ENCODE measurements around the gene ZBTB7C.

Gene ZBTB7C

GRCh38 chr18:48034651-48035555 lies 374.3 kb downstream of the ZBTB7C start:
- DNase-seq (ENCODE audit: low read depth) = no peak

GRCh38 chr18:48033790-48034650 lies 375.2 kb downstream of the ZBTB7C start:
- DNase-seq (ENCODE audit: low read depth) = no peak

- DNase-seq (ENCODE audit: low read depth) = no peak
These were observed 376.1 kb downstream of the ZBTB7C start for GRCh38 chr18:48032876-48033789.

GRCh38 chr18:48031641-48032040 lies 377.5 kb downstream of the ZBTB7C start:
- no peak for DNase-seq (ENCODE audit: low read depth)

- DNase-seq (ENCODE audit: low read depth) = no peak
These were observed 378.3 kb downstream of the ZBTB7C start for GRCh38 chr18:48030616-48031480.

GRCh38 chr18:48029296-48029986 lies 379.7 kb downstream of the ZBTB7C start:
- no peak for DNase-seq (ENCODE audit: low read depth)

GRCh38 chr18:48028696-48029095 lies 380.5 kb downstream of the ZBTB7C start:
- no peak for DNase-seq (ENCODE audit: low read depth)

DNA sequence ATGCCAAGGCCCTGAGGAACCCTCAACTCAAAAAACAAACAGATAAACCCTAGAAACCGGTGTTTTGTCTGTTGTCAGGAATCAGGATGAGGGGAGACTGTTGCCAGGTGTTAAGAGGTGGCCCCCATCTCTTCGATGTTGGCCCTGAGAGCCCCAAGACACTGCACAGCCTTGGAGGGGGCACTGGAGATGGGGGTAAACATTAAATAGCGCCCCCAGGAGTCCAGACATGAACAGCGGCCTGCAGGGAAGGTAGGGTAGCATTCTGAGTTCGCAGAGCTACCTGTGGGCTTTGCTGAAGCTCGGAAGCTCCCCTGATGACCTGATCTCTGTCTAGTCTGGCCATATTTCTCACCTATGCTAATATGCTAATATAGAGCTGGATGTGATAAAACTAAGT lies 381.1 kb downstream of the ZBTB7C start:
- DNase-seq (ENCODE audit: low read depth) = no peak

DNA sequence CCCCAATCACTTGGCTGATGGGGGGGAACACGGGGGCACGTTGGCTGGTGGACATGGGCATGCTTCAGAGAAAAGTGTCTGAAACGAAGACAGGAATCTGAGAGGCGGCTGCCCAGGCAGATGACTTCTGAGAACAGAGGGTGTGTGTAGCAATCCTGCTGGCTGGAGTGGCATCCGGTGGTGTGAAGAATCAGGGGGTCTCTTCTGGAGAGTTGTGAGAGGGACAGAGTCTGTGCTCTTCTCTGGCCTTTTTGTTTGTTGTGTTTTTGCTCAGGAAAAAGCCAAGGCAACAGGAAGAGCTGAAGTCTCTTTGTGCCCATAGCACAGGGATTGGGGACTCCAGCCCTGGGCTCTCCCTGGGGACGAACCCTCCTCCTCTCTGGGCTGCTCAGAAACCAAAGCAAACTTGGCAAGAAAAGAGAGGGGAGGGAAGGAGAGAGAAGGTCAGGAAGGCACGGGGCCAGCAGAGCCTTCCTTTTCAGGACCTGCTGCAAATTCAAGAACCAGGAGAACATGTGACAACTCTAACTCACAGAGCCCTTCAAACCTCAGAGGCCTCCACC lies 381.7 kb downstream of the ZBTB7C start:
- no peak for DNase-seq (ENCODE audit: low read depth)

DNA sequence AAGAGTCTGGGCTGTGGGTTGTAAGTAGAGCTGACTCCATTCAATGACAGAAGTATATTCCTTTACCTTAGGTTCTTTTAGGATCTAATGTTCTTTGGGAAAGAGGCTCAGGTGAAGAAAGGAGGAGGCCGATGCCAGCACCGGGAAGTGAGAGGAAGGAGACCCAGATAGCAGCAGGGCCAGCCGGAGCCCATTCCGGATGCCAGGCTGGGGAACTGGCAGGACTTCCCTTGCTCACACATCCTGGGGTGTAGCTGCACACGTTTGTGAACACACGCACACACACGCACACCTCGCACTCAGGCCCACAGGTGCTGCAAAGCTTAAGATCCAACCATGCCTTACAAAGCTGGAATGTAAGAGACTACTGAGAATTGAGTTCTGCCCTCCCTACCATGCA lies 383.0 kb downstream of the ZBTB7C start:
- no peak for DNase-seq (ENCODE audit: low read depth)

DNA sequence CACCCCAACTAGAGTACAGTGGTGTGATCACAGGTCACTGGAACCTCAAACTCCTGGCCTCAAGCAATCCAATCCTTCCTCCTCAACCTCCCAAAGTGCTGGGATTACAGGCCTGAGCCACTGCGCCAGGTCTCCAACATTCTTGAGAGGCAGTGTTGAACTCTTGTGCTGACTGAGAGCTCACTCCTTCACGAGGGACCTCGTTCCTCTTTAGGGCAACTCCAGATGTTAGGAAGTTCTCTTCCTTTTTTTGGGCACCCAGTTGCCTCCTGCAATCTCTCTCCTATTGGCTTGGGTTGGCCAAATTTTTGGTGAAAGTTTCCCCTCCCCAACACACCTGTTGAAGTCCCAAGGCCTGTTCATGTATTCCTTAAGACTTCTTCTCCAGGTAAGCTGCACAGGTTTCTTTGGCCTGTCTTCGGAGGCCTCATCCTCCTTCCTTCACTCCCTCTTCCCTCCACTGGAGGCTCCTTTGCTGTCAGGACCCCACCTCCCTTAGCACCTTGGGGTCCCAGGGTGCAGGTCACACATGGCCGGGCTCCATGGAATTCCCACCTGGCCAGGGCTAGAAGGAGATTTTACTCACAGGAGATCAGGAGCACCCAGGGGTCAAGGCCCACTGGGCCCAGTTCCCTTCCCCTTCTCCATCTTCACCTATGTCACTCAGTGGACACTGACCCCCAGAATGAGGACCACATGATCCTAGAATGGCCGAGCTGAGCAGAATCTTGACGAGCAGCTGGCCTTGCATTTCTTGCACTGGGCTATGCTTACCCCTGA lies 384.1 kb downstream of the ZBTB7C start:
- DNase-seq (ENCODE audit: low read depth) = no peak

DNA sequence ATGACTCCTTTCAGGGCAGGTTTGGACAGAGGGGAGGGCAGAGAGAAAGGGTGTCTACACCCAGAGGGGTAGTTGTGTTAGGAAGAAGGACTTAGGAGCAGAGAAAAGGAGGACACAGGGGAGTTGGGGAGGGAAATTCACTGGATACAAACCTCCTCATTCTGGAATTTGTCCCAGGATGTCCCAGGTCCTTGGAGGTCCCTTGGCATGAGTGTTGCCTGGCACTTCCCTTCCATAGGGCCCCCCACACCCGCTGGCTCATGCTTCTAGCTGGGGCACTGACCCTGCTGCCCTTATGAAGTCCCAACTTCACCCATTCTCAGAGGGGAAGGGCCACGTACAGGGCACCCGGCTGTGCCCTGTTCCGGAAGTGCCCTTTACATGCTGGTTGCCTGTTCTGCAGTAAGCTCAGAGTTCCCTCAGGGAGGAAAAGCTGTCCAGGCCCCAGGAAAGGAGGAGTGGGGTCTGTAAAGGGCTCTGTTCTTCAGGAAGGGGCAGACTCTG lies 385.1 kb downstream of the ZBTB7C start:
- no peak for DNase-seq (ENCODE audit: low read depth)

- DNase-seq (ENCODE audit: low read depth) = no peak
These were observed 385.7 kb downstream of the ZBTB7C start for GRCh38 chr18:48023334-48024008.

- DNase-seq (ENCODE audit: low read depth) = no peak
These were observed 386.5 kb downstream of the ZBTB7C start for GRCh38 chr18:48022531-48023329.

DNA sequence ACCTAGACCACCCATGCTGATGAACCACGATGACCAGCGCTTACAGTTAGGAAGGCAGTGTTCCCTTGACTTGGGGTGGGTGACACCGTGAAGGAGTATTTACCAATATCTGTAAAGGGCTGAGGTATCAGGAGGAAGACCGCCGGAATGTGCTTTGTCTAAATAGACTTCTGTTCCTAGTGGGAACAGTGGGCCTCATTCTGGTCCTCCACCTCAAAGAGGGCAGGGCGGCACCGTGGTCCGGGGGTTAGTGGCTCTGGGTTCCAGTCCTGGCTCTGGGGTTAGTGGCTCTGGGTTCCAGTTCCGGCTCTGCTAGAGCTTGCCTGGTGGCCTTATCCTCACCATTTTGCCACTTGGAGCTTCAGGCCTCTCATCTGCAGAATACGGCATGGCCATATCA lies 387.2 kb downstream of the ZBTB7C start:
- DNase-seq (ENCODE audit: low read depth) = no peak

- no peak for DNase-seq (ENCODE audit: low read depth)
These were observed 387.8 kb downstream of the ZBTB7C start for GRCh38 chr18:48021273-48021914.
